Measurements from ENCODE around the gene F2RL3.

The F2RL3 gene

DNA sequence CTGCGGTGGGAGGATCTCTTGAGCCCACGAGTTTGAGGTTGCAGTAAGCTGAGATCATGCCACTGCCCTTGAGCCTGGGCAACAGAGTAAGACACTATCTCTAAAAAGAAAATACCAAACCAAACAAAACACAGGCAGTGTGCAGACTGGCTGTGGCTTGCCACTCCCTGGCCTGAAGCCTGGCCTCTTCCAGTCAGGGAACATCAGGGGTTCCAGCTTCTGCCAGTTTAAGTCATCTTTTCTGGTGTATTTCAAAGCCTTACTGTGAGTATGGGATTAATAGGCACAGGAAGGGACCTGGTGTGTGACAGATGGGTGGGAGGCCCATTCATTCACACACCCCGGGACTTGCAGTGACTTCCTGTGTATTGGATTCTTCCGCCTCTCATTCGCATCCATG, 27.0 kb upstream of the F2RL3 start:
- no peak overlapping the region for H2BK15ac ChIP-seq (ENCODE audit: low read length)
- H3K23ac ChIP-seq (ENCODE audit: low read depth, low read length, poor library complexity): no peak overlapping the region
- no peak overlapping the region for H2AFZ ChIP-seq (ENCODE audit: low read length)
- H2BK5ac ChIP-seq (ENCODE audit: low read length): no peak overlapping the region
- H3K27ac ChIP-seq (replicated peaks; ENCODE audit: low read length): no peak overlapping the region
- H3K27me3 ChIP-seq (ENCODE audit: control insufficient read depth in 3 of 3, insufficient read depth in 3 of 3, low read depth in 1 of 3, low read length in 3 of 3): no peaks in the 10 kb centered on the region
- H4K8ac ChIP-seq (ENCODE audit: low read depth, low read length): no peak overlapping the region
- WGBS, 2 donors (ENCODE audit: extremely low coverage in 2 of 2, insufficient read length in 2 of 2, insufficient replicate concordance in 1 of 2): no CpG with 5 or more reads among the region's 5 CpGs
- H3K79me1 ChIP-seq (ENCODE audit: low read depth, low read length): no peaks in the 10 kb centered on the region
- no peaks in the 10 kb centered on the region for H3K4me1 ChIP-seq (ENCODE audit: control insufficient read depth in 2 of 2, insufficient read depth in 1 of 2, low read depth in 1 of 2, low read length in 2 of 2)
- no peak overlapping the region for H3K9ac ChIP-seq (ENCODE audit: low read depth, low read length, poor library complexity)
- H3K4me3 ChIP-seq (ENCODE audit: low read length in 2 of 2): no peak overlapping the region
- no peak overlapping the region for H2BK12ac ChIP-seq (ENCODE audit: low read length)
- no peak overlapping the region for H3K4ac ChIP-seq (ENCODE audit: low read length)
- H3K4me2 ChIP-seq (ENCODE audit: insufficient read depth, low read length, poor library complexity, severe bottlenecking): no peak overlapping the region
- H4K91ac ChIP-seq (ENCODE audit: low read depth, low read length, poor library complexity): no peak overlapping the region
- H2AK5ac ChIP-seq (ENCODE audit: low read depth, low read length): no peak overlapping the region
- H3K9me3 ChIP-seq (replicated peaks in 1 of 2; ENCODE audit: control insufficient read depth in 2 of 2, insufficient read depth in 1 of 2, low read depth in 1 of 2, low read length in 2 of 2): peaks cover 0 to 2% of the 10 kb centered on the region in 2 donors
- H2BK120ac ChIP-seq (ENCODE audit: low read depth, low read length): no peak overlapping the region
- no peak overlapping the region for H3K14ac ChIP-seq (ENCODE audit: low read length)
- peaks cover 29 to 74% of the 10 kb centered on the region in 2 donors for H3K36me3 ChIP-seq (replicated peaks in 1 of 2; ENCODE audit: control insufficient read depth in 2 of 2, insufficient read depth in 2 of 2, low read length in 2 of 2)
- no peak overlapping the region for H3K18ac ChIP-seq (ENCODE audit: low read length)
- no peak for DNase-seq (ENCODE audit: low spot score)

DNA sequence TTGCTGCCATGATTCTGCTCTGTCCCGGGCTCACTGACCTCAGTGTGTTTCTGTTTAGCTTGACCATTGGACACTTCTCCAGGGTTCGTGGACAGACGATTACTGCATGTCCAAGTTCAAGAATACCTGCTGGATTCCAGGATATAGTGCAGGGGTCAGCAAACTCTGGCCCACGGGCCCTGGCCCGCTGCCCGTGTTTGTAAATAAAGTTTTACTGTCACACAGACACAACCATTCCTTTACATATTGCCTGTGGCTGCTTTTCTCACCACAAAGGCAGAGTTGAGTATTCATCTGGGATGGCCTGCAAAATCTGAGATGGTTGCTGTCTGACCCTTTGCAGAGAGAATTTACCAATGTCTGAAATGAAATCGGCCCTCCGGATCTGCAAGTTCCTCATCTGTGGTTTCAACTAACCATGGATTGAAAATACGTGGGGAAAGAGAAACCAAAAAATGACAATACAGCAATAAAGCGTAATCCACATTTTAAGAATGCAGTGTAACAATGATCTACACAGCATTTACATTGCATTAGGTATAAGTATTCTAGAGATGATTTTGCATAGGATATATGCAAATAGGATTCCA, 25.9 kb upstream of the F2RL3 start:
- no peak overlapping the region for H3K9ac ChIP-seq (ENCODE audit: low read depth, low read length, poor library complexity)
- no peak overlapping the region for H3K4me2 ChIP-seq (ENCODE audit: insufficient read depth, low read length, poor library complexity, severe bottlenecking)
- H3K18ac ChIP-seq (ENCODE audit: low read length): no peak overlapping the region
- no CpG with 5 or more reads among the region's 10 CpGs for WGBS, 2 donors (ENCODE audit: extremely low coverage in 2 of 2, insufficient read length in 2 of 2, insufficient replicate concordance in 1 of 2)
- H2BK120ac ChIP-seq (ENCODE audit: low read depth, low read length): no peak overlapping the region
- no peak overlapping the region for H2BK5ac ChIP-seq (ENCODE audit: low read length)
- H2BK15ac ChIP-seq (ENCODE audit: low read length): no peak overlapping the region
- H3K4me3 ChIP-seq (ENCODE audit: low read length in 2 of 2): no peak overlapping the region
- H2BK12ac ChIP-seq (ENCODE audit: low read length): no peak overlapping the region
- H2AK5ac ChIP-seq (ENCODE audit: low read depth, low read length): no peak overlapping the region
- peaks cover 2% of the 10 kb centered on the region for H3K79me1 ChIP-seq (ENCODE audit: low read depth, low read length)
- no peak overlapping the region for H2AFZ ChIP-seq (ENCODE audit: low read length)
- peaks cover 40 to 79% of the 10 kb centered on the region in 2 donors for H3K36me3 ChIP-seq (replicated peaks in 1 of 2; ENCODE audit: control insufficient read depth in 2 of 2, insufficient read depth in 2 of 2, low read length in 2 of 2)
- no peak for DNase-seq (ENCODE audit: low spot score)
- H4K91ac ChIP-seq (ENCODE audit: low read depth, low read length, poor library complexity): no peak overlapping the region
- peaks cover 0 to 2% of the 10 kb centered on the region in 2 donors for H3K9me3 ChIP-seq (replicated peaks in 1 of 2; ENCODE audit: control insufficient read depth in 2 of 2, insufficient read depth in 1 of 2, low read depth in 1 of 2, low read length in 2 of 2)
- H3K23ac ChIP-seq (ENCODE audit: low read depth, low read length, poor library complexity): no peak overlapping the region
- H3K4me1 ChIP-seq (ENCODE audit: control insufficient read depth in 2 of 2, insufficient read depth in 1 of 2, low read depth in 1 of 2, low read length in 2 of 2): no peaks in the 10 kb centered on the region
- no peak overlapping the region for H3K4ac ChIP-seq (ENCODE audit: low read length)
- H3K27ac ChIP-seq (replicated peaks; ENCODE audit: low read length): no peak overlapping the region
- H4K8ac ChIP-seq (ENCODE audit: low read depth, low read length): no peak overlapping the region
- H3K27me3 ChIP-seq (ENCODE audit: control insufficient read depth in 3 of 3, insufficient read depth in 3 of 3, low read depth in 1 of 3, low read length in 3 of 3): no peaks in the 10 kb centered on the region
- no peak overlapping the region for H3K14ac ChIP-seq (ENCODE audit: low read length)

DNA sequence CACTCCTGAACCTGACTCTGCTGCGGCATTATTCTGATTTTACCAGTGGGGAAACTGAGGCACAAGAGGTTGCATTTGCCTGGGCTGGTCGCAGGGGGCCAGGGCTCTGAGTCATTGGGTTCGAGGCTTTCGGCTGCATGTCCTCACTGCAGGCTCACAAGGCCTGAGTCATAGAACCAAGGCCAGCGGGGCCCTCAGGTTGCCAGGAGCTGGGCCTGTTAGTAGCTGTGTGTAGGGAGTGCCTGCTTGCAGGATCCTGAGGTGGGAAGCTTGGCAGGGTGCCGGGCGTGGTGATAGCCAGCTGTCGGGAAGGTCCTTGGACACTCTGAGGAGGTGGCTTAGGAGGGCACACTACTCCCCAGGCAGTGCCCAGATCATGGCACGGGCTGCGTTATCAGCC, 21.6 kb upstream of the F2RL3 start:
- Histone ChIP-seq H3K27me3 (ENCODE audit: control insufficient read depth in 3 of 3, insufficient read depth in 3 of 3, low read depth in 1 of 3, low read length in 3 of 3) (no peaks in the 10 kb centered on the region), H3K23ac (ENCODE audit: low read depth, low read length, poor library complexity) (peak overlapping the region; percentile 55), H2AFZ (ENCODE audit: low read length) (no peak overlapping the region), H3K79me1 (ENCODE audit: low read depth, low read length) (peaks cover 3% of the 10 kb centered on the region), H3K9ac (ENCODE audit: low read depth, low read length, poor library complexity) (no peak overlapping the region), H2BK12ac (ENCODE audit: low read length) (no peak overlapping the region), H2BK120ac (ENCODE audit: low read depth, low read length) (no peak overlapping the region), H3K4me1 (ENCODE audit: control insufficient read depth in 2 of 2, insufficient read depth in 1 of 2, low read depth in 1 of 2, low read length in 2 of 2) (no peaks in the 10 kb centered on the region), H3K18ac (ENCODE audit: low read length) (no peak overlapping the region), H2BK5ac (ENCODE audit: low read length) (no peak overlapping the region), H3K4me2 (ENCODE audit: insufficient read depth, low read length, poor library complexity, severe bottlenecking) (no peak overlapping the region), H4K91ac (ENCODE audit: low read depth, low read length, poor library complexity) (no peak overlapping the region), H4K8ac (ENCODE audit: low read depth, low read length) (no peak overlapping the region), H3K36me3 (replicated peaks in 1 of 2; ENCODE audit: control insufficient read depth in 2 of 2, insufficient read depth in 2 of 2, low read length in 2 of 2) (peaks cover 57 to 96% of the 10 kb centered on the region in 2 donors), H3K4me3 (ENCODE audit: low read length in 2 of 2) (no peak overlapping the region), H3K9me3 (replicated peaks in 1 of 2; ENCODE audit: control insufficient read depth in 2 of 2, insufficient read depth in 1 of 2, low read depth in 1 of 2, low read length in 2 of 2) (peaks cover 0 to 4% of the 10 kb centered on the region in 2 donors), H3K14ac (ENCODE audit: low read length) (peak overlapping the region; percentile 8), H3K4ac (ENCODE audit: low read length) (no peak overlapping the region), H3K27ac (replicated peaks; ENCODE audit: low read length) (no peak overlapping the region), H2BK15ac (ENCODE audit: low read length) (no peak overlapping the region), H2AK5ac (ENCODE audit: low read depth, low read length) (no peak overlapping the region)
- DNase-seq (ENCODE audit: low spot score): no peak
- WGBS, 2 donors (ENCODE audit: extremely low coverage in 2 of 2, insufficient read length in 2 of 2, insufficient replicate concordance in 1 of 2): no CpG with 5 or more reads among the region's 10 CpGs

DNA sequence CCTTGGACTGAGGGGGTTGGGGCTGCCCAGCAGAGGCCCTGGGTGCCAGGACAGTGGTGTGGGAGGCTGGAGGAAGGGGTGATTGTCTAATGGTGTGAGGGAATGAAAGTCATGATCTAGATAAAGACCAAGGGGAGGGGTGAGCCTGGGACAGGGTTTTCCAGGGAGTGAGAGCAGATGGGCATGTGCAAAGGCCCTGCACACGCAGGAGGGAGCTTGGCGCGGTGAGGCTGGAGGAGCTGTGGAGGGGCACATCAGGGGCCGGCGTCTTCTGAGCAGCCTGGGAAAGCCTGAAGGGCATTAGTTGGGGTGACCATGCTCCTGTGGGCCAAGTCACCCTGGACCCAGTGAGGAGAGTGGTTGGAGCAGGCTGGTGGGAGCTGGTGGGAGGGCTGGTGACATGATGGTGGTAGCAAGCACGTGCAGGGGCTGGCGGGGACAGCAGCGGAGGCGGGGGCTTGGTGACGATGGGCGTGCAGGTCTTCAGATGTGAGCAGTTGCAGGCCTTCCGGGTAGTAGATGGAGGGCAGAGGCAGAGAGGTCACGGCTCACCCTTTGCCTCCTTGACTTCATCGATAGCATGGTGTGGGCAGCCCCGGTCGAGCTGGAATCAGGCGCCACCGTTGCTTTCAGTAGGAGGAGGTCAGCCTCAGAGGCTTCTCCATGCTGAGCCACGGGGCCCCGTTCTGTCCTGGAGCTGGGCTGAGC, 20.2 kb upstream of the F2RL3 start:
- Histone ChIP-seq H2BK5ac (ENCODE audit: low read length) (no peak overlapping the region), H2AFZ (ENCODE audit: low read length) (no peak overlapping the region), H4K8ac (ENCODE audit: low read depth, low read length) (no peak overlapping the region), H3K27me3 (ENCODE audit: control insufficient read depth in 3 of 3, insufficient read depth in 3 of 3, low read depth in 1 of 3, low read length in 3 of 3) (no peaks in the 10 kb centered on the region), H2BK12ac (ENCODE audit: low read length) (no peak overlapping the region), H3K9me3 (replicated peaks in 1 of 2; ENCODE audit: control insufficient read depth in 2 of 2, insufficient read depth in 1 of 2, low read depth in 1 of 2, low read length in 2 of 2) (peaks cover 3 to 5% of the 10 kb centered on the region in 2 donors), H3K27ac (replicated peaks; ENCODE audit: low read length) (no peak overlapping the region), H3K23ac (ENCODE audit: low read depth, low read length, poor library complexity) (peak overlapping the region; percentile 65), H3K4ac (ENCODE audit: low read length) (no peak overlapping the region), H3K4me3 (ENCODE audit: low read length in 2 of 2) (no peak overlapping the region), H3K36me3 (replicated peaks in 1 of 2; ENCODE audit: control insufficient read depth in 2 of 2, insufficient read depth in 2 of 2, low read length in 2 of 2) (peaks cover 55 to 96% of the 10 kb centered on the region in 2 donors), H4K91ac (ENCODE audit: low read depth, low read length, poor library complexity) (no peak overlapping the region), H2BK120ac (ENCODE audit: low read depth, low read length) (no peak overlapping the region), H3K79me1 (ENCODE audit: low read depth, low read length) (peaks cover 5% of the 10 kb centered on the region), H3K9ac (ENCODE audit: low read depth, low read length, poor library complexity) (no peak overlapping the region), H2AK5ac (ENCODE audit: low read depth, low read length) (no peak overlapping the region), H3K4me1 (ENCODE audit: control insufficient read depth in 2 of 2, insufficient read depth in 1 of 2, low read depth in 1 of 2, low read length in 2 of 2) (no peaks in the 10 kb centered on the region), H3K18ac (ENCODE audit: low read length) (no peak overlapping the region), H3K4me2 (ENCODE audit: insufficient read depth, low read length, poor library complexity, severe bottlenecking) (no peak overlapping the region), H3K14ac (ENCODE audit: low read length) (peak overlapping the region; percentile 38), H2BK15ac (ENCODE audit: low read length) (no peak overlapping the region)
- no CpG with 5 or more reads among the region's 20 CpGs for WGBS, 2 donors (ENCODE audit: extremely low coverage in 2 of 2, insufficient read length in 2 of 2, insufficient replicate concordance in 1 of 2)
- DNase-seq (ENCODE audit: low spot score): no peak

Data from neuronal stem cell (in vitro differentiated cells).